VCaP (cell line): ENCODE results near the gene PDE4D.

Experiments
- H3K27ac ChIP-seq: fragments of 450-650 bp; 2 replicates; pipeline ENCODE4 v1.5.1; 2017
- TF ChIP-seq, protein P1 (sequence below): fragments of 450-650 bp; conservative IDR thresholded peaks from 2 replicates; pipeline ENCODE4 v1.5.1; 2017; ENCODE audit warnings: mild to moderate bottlenecking, moderate library complexity

Gene PDE4D

DNA sequence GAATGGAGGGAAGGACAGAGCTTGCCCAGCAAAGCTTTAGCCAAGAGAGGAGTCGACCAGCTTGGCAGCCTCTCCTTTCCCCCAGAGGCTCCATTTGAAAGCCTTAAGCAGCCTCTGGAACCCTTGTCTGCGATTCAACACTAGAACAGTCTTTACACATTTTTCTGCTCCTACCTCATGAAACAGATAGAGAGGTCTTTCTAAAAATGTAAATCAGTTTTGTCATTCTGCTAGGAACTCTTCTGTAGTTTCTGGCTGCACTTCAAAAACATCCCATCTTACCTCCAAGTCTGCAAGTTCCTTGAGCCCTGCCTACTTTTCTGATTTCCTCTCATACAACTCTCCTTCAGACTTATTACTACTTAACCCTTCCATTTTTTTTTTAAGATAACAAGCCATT lies 70.1 kb downstream of the PDE4D start:
- TF ChIP-seq, protein P1, sequence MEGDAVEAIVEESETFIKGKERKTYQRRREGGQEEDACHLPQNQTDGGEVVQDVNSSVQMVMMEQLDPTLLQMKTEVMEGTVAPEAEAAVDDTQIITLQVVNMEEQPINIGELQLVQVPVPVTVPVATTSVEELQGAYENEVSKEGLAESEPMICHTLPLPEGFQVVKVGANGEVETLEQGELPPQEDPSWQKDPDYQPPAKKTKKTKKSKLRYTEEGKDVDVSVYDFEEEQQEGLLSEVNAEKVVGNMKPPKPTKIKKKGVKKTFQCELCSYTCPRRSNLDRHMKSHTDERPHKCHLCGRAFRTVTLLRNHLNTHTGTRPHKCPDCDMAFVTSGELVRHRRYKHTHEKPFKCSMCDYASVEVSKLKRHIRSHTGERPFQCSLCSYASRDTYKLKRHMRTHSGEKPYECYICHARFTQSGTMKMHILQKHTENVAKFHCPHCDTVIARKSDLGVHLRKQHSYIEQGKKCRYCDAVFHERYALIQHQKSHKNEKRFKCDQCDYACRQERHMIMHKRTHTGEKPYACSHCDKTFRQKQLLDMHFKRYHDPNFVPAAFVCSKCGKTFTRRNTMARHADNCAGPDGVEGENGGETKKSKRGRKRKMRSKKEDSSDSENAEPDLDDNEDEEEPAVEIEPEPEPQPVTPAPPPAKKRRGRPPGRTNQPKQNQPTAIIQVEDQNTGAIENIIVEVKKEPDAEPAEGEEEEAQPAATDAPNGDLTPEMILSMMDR: no peak
- H3K27ac ChIP-seq: no peak overlapping the region

- no peak overlapping the region for H3K27ac ChIP-seq
- TF ChIP-seq, protein P1: no peak
These were observed 73.7 kb downstream of the PDE4D start for GRCh38 chr5:59819806-59820205.

GRCh38 chr5:59817536-59817935 lies 76.0 kb downstream of the PDE4D start:
- TF ChIP-seq, protein P1: no peak

DNA sequence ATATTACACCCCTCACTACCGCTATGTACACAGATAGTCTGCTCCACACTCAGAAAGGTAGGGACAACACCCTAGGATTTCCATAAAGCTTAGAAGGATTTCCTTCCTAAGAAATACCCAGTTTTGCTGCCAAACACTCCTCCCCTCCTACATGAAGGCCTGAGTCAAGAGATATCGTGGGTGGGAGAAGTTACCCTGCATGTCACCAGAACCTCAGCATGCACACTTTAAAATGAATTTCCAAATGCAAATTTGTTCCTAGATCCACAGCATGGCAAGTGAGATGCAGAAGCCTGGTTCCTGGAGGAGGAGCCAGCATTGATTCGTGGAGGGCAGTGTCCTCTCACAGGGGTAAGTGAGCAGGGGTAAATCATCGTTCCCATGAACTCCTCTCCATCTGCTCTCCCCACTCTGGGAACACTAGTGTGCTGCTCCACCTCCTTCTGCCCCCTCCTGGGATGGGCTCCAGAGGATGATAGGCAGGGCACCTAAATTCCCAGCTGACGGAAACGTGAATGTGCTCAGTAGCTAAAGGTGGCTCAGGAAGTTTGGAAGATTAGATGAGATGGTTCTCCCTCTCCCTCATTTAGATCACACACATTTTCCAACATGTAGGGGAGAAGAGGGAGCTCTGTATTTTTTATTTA lies 76.7 kb downstream of the PDE4D start:
- TF ChIP-seq, protein P1: no peak
- H3K27ac ChIP-seq: no peak overlapping the region

More at GRCh38 chr5:59817536-59817935, 76.0 kb downstream of the PDE4D start:
- no peak overlapping the region for H3K27ac ChIP-seq

DNA sequence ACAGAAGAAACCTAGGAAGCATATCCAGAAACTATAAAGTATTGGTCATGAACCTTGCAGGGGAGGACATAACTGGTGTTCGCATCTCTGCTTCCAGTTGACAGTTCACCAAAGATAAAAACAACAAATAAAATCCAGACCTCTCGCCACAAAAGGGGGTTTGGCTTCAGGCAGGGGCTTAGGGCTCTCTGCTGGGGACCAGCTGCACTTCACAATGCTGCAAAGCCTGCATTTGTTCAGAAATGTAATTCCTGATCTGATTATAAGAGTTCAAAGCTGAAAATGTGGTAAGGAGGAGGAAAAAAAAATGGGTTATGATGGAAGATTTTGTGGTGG lies 79.0 kb downstream of the PDE4D start:
- peak overlapping the region; percentile 79 for H3K27ac ChIP-seq
- TF ChIP-seq, protein P1: no peak

- peak overlapping the region; percentile 79 for H3K27ac ChIP-seq
- TF ChIP-seq, protein P1: peak; percentile 90
These were observed 79.6 kb downstream of the PDE4D start for GRCh38 chr5:59813761-59814536.

GRCh38 chr5:59810041-59810440 lies 83.5 kb downstream of the PDE4D start:
- H3K27ac ChIP-seq: peak overlapping the region; percentile 2; the same call in 1 of the 2 replicates
- TF ChIP-seq, protein P1: peak; percentile 99
